HG02840 (cell line): ENCODE data around the gene KRTAP5-1.
"Not testable (repeated sequence)": the region's sequence is repeated elsewhere in the genome, so short reads cannot be mapped to it uniquely, and the experiment has no call there.

ENCODE experiments used
- ATAC-seq: cut with Tn5 transposase; IDR thresholded peaks from one replicate; pipeline ENCODE4 v1.9.1; 2021; ENCODE audit warnings: mild to moderate bottlenecking, moderate library complexity, moderate number of reproducible peaks; ENCODE audit not compliant: unreplicated experiment, low FRiP score

The KRTAP5-1 gene

GRCh38 chr11:1603629-1604028 lies 18.5 kb upstream of the KRTAP5-1 start:
- no peak for ATAC-seq

GRCh38 chr11:1601663-1602062 lies 16.6 kb upstream of the KRTAP5-1 start:
- ATAC-seq, result not testable (repeated sequence)

- ATAC-seq, result no peak
Observed at GRCh38 chr11:1600626-1601025, 15.5 kb upstream of the KRTAP5-1 start.

DNA sequence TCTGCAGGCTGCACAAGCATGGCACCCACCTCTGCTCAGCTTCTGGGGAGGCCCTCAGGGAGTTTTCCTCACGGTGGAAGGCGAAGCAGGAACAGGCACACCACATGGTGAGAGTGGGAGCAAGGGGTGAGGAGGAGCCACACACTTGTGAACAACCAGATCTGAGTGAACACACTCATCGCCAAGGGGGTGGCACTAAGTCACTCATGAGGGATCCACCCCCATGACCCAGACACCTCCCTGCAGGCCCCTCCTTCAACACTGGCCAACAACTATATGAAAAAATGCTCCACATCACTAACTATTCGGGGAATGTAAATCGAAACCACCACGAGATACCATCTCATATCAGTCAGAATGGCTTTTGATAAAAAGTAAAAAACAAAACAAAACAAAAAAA lies 13.7 kb upstream of the KRTAP5-1 start:
- no peak for ATAC-seq

DNA sequence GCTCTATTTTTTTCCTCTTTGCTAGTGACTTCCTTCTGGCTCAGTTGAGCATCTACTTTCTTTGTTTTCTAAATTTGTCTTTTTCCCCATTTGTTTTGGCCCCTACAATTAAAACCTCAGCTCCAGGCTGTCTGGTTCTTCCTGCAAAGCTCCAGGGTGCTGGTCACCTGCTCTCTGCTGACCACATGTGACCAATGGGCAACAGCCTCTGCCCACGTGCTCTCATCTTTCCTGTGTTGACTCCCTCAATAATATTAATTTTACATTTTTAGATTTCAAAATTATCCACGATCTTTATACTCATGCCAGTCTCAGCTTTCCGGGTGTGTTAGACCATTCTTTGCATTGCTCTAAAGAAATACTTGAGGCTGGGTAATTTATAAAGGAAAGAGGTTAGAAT lies 13.3 kb upstream of the KRTAP5-1 start:
- ATAC-seq, result not testable (repeated sequence)

DNA sequence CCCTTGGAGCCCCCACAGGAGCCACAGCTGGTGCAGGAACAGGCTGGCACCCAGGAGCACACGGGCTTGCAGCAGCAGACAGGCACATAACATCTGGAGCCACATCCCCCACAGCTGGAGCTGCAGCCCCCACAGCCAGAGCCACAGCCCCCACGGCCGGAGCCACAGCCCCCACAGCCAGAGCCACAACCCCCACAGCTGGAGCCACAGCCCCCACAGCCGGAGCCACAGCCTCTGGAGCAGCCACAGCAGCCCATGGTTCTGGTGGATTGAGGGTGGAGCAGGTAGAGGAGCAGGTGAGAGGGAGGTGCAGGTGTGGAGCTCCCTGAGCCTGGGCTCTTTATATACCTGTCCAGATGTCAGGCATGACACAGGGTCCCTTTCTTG lies 12.9 kb upstream of the KRTAP5-1 start, which contains the start of gene KRTAP5-2:
Gene KRTAP5-2, minus strand, starts transcription at position 301 of the 387 bp plus-strand sequence. Its CDS starts 44 bp downstream, at position 257.
- no peak for ATAC-seq

DNA sequence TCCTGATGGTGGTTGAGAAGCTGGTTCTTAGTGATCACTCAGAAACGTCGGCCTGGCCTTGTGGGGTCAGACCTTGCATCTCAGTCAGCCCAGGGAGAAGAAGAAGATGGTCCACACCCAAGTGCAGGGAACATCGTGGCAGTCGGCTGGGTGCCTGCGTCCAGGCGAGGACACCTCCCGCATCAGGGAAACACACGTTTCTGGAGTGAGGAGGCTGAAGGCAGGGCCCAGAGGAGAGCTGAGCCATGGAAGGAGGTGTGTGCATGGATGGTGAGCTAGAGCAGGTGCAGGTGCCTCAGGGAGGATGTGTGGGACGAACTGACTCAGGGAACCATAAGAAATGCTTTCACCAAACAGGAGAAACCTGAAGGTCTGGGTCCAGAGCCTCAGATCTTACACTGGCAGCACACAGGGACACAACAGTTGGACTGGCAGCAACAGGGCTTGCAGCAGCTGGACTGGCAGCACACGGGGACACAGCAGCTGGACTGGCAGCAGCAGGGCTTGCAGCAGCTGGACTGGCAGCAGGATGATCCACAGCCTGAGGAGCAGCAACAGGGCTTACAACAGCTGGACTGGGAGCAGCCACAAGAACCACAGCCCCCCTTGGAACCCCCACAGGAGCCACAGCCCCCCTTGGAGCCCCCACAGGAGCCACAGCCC lies 12.4 kb upstream of the KRTAP5-1 start:
- no peak for ATAC-seq

GRCh38 chr11:1596576-1597121 lies 11.6 kb upstream of the KRTAP5-1 start:
- not testable (repeated sequence) for ATAC-seq

- ATAC-seq, result not testable (repeated sequence)
Observed at GRCh38 chr11:1595994-1596575, 11.0 kb upstream of the KRTAP5-1 start.

- no peak for ATAC-seq
Observed at GRCh38 chr11:1592628-1593027, 7.5 kb upstream of the KRTAP5-1 start.

GRCh38 chr11:1589996-1590395 lies 4.9 kb upstream of the KRTAP5-1 start:
- ATAC-seq, result no peak

- not testable (repeated sequence) for ATAC-seq
Observed at GRCh38 chr11:1589191-1589963, 4.3 kb upstream of the KRTAP5-1 start.

DNA sequence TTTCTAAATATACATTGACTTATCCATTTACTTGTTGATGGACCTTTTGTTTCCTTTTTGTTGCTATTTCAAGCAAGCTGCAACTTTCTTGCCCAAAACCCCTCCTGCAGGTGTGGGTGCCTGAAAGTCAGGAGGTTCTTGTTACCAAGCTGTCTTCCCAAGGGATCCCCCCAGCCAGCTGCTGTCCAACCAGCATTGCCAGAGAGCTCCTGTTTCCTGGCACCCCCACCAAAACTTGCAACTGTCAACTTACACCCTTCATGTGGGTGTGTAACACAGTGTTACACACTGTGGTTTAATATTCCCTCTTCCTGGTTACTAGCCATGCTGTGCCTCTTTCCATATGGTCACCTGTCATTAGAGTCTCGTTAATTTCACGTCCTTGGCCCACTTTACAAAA lies 1.6 kb upstream of the KRTAP5-1 start:
- ATAC-seq, result no peak

DNA sequence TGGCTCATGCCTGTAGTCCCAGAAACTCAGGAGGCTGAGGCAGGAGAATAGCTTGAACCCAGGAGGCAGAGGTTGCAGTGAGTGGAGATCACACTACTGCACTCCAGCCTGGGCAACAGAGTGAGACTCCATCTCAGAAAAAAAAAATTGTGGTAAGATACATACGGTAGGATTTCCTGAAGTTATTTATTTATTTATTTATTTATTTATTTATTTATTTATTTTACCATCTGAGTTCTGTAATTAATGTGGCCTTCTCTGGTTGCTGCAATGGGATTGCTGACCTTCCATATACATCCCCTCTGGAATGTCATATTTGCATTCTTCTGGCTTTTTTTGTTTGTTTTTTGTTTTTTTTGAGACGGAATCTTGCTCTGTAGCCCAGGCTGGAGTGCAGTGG lies 2.2 kb downstream of the KRTAP5-1 start:
- not testable (repeated sequence) for ATAC-seq

DNA sequence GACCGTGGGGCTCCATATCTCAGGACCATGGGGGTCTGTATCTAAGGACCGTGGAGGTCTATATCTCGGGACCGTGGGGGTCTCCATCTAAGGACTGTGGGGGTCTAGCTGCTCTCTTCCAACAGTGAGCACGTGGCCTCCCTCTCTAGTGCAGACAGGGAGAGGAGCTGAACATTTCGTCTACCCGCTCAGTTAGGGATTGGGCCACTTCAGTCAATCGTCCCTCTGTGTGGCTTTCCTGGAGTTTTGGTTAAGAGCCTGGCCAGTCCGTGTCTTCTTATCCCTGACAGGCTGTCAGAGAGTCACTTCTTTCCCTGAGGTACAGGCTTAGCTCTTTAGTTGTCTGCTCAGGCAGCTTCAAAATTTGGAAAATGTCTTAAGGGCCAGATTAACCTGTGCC lies 3.1 kb downstream of the KRTAP5-1 start:
- no peak for ATAC-seq

GRCh38 chr11:1576825-1577224 lies 8.3 kb downstream of the KRTAP5-1 start:
- ATAC-seq, result no peak

DNA sequence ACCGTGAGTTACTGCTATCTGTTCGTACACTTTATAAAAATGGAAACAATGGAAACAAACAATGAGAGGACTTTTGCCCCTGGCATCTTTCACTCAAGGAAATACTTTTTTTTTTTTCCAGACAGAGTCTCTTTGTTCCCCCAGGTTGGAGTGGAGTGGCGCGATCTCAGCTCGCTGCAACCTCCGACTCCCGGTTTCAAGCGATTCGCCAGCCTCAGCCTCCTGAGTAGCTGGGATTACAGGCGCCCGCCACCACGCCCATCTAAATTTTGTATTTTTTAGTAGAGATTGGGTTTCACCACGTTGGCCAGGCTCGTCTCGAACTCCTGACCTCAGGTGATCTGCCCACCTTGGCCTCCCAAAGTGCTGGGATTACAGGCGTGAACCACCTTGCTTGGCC lies 9.3 kb downstream of the KRTAP5-1 start:
- ATAC-seq, result not testable (repeated sequence)

DNA sequence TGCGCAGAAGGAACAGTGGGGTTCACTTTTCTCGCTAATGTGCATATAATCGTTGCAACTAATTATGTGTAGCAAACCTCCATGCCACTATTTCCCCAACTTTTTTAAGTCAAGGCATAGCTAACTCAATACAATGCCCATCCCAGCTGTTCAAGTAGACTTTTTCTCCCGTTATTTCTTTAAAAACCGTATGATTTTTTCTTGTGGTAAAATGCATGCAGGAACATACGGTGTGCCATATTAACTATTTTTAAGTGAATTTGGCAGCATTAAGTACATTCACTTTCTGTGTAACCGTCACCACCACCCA lies 10.2 kb downstream of the KRTAP5-1 start:
- ATAC-seq, result no peak

DNA sequence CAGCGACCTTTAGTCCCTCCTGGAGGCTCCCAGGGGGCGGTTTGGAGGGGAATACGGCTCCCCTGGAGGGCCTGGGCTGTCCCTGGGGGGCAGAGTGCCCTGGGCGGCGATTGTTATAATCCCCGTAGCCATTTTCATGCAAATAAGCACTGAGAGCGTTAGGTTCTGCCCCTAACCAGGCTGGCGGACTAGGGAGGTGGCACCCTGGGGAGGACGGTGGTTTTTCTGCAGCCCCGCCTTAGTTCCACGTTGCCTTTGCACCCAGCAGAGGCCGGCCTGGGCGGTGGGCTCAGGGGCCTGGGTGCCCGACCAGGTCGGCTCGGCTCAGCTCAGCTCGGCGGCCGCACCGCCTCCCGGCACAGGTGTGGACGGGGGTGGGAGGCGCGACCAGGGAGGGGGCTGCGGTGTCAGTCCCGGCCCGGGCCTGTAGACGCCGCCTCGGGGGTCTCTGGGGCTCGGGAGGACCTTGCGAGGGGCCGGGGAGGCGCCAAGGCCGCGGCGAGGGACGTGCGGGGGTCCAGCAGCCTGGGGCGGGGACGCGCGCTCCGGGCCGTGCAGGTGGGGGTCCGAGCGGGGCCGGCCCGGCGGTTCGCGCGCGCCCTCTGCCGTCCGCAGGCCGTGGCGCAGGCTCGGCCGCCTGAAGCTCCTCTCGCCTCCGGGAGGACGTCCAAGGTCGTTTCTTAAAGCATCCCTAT lies 10.7 kb downstream of the KRTAP5-1 start:
- no peak for ATAC-seq

DNA sequence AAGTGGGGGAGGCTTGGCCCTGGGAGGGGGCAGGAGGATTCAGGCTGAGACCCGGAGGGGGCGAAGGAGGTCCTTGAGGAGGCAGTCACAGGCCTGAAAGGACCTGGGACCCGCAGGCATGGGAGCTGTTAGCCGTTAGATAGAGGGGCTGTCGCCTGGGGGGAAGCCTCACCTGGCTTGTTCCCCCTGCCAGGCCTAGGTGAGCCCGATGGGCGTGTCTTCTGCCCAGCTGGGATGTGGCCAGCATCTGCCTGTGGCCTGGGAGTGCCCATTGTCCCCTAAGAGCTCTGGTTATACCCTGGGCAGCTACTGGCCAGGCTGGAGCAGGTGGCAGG lies 11.2 kb downstream of the KRTAP5-1 start:
- ATAC-seq, result no peak
